Esophagus muscularis mucosa (tissue), 4 donors: Measurements from ENCODE around the gene AMOTL1.

Experiments used
- CTCF ChIP-seq, 3 experiments: fragments of 200-600 bp in 2 of 3; fragments of 450-650 bp in 1 of 3; sonication (generic) in 2 of 3; IDR thresholded peaks; one replicate each; pipeline ENCODE4 v1.5.1; 2017 to 2019; ENCODE audit warnings: antibody characterized with exemption in 3 of 3, mild to moderate bottlenecking in 2 of 3, moderate library complexity in 1 of 3
- EP300 ChIP-seq: sonication (generic); formaldehyde crosslinking; IDR thresholded peaks from one replicate; pipeline ENCODE4 v1.6.1; 2017; ENCODE audit warnings: antibody characterized with exemption
- POLR2A ChIP-seq: fragments of 450-650 bp; IDR thresholded peaks from one replicate; pipeline ENCODE4 v1.6.1; 2017; ENCODE audit warnings: antibody characterized with exemption, moderate library complexity, mild to moderate bottlenecking, low read depth
- POLR2AphosphoS5 ChIP-seq, 2 donors: sonication (generic); formaldehyde crosslinking; IDR thresholded peaks; one replicate each; pipeline ENCODE4 v1.6.1; 2017; ENCODE audit warnings: antibody characterized with exemption in 2 of 2

- TF ChIP-seq POLR2A (no peak), CTCF (IDR thresholded peaks at IDR 0.05) (no peak), POLR2AphosphoS5 (IDR thresholded peaks at IDR 0.05) (no peak), EP300 (no peak)
Observed at GRCh38 chr11:94791216-94791889, 23.2 kb downstream of the AMOTL1 start.
